Measurements from ENCODE around the gene CARHSP1.
"Not testable (repeated sequence)": the region's sequence is repeated elsewhere in the genome, so short reads cannot be mapped to it uniquely, and the experiment has no call there.

CARHSP1 gene

GRCh38 chr16:8812162-8812843 lies 56.5 kb downstream of the CARHSP1 start:
- Mint-ChIP-seq H3K27ac (no peak overlapping the region), H3K27me3 (no peaks in the 10 kb centered on the region), H3K36me3 (peaks cover 16% of the 10 kb centered on the region), H3K9me3 (no peaks in the 10 kb centered on the region), H3K4me3 (no peak overlapping the region), H3K4me1 (peaks cover 10% of the 10 kb centered on the region)

GRCh38 chr16:8808613-8809353 lies 60.0 kb downstream of the CARHSP1 start:
- Mint-ChIP-seq H3K27ac (no peak overlapping the region), H3K9me3 (no peaks in the 10 kb centered on the region), H3K36me3 (peaks cover 14% of the 10 kb centered on the region), H3K4me3 (no peak overlapping the region), H3K27me3 (no peaks in the 10 kb centered on the region), H3K4me1 (peaks cover 5% of the 10 kb centered on the region)

DNA sequence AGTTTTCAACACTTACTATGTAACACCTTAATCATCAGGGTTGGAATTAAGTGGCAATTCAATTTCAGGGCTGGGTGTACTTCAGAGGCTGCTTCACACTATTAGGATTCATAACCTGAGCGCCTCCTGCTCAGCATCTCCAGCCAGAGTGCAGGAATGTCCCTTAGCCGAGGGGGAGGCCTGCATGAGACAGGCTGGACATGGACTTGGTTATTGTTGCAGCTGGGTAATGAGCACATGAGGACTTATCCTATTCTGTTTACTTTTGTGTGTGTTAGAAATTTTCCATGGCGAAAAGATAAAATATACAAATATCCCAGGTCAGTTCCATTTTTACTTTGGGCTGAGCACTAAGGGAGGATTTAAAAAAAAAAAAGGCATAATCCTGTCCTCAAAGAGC lies 60.8 kb downstream of the CARHSP1 start:
- no peak overlapping the region for H3K4me3 Mint-ChIP-seq
- no peaks in the 10 kb centered on the region for H3K9me3 Mint-ChIP-seq
- peaks cover 18% of the 10 kb centered on the region for H3K36me3 Mint-ChIP-seq
- peaks cover 9% of the 10 kb centered on the region for H3K4me1 Mint-ChIP-seq
- H3K27ac Mint-ChIP-seq: no peak overlapping the region
- no peaks in the 10 kb centered on the region for H3K27me3 Mint-ChIP-seq

GRCh38 chr16:8807189-8807588 lies 61.6 kb downstream of the CARHSP1 start:
- Mint-ChIP-seq H3K4me3 (no peak overlapping the region), H3K27me3 (no peaks in the 10 kb centered on the region), H3K36me3 (peaks cover 17% of the 10 kb centered on the region), H3K27ac (no peak overlapping the region), H3K9me3 (no peaks in the 10 kb centered on the region), H3K4me1 (peaks cover 12% of the 10 kb centered on the region)

GRCh38 chr16:8806272-8806983 lies 62.4 kb downstream of the CARHSP1 start:
- Mint-ChIP-seq H3K27me3 (no peaks in the 10 kb centered on the region), H3K4me1 (peaks cover 12% of the 10 kb centered on the region), H3K27ac (no peak overlapping the region), H3K4me3 (no peak overlapping the region), H3K36me3 (peaks cover 15% of the 10 kb centered on the region), H3K9me3 (no peaks in the 10 kb centered on the region)

DNA sequence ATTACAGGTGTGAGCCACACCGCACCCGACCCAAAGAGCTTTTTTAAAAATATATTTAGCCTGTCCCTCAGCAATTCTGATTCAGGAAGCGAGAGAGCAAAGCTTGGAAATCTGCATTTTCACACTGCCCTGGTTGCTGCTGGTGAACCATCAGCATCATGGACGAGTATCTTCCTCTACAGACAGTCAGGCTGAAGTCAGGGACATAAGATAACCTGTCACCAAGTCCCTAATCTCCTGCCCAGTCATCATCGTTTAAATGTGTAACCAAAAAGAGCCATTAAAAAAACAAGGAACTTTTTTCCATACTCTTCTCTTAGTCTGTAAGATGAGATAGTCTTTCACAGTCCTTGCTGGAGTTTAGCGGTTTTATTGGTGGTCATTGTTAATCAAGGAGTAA lies 64.5 kb downstream of the CARHSP1 start:
- H3K36me3 Mint-ChIP-seq: peaks cover 15% of the 10 kb centered on the region

DNA sequence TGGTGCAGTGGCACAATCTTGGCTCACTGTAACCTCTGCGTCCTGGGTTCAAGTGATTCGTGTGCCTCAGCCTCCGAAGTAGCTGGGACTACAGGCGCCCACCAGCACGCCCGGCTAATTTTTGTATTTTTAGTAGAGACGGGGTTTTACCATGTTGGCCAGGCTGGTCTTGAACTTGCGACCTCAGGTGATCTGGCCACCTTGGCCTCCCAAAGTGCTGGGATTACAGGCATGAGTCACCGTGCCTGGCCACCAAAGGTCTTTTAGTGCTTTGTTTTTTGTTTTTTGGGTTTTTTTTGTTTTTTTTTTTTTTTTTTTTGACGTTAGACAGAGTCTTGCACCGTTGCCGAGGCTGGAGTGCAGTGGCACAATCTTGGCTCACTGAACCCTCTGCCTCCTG lies 65.1 kb downstream of the CARHSP1 start:
- H3K27me3 Mint-ChIP-seq, H3K9me3 Mint-ChIP-seq, H3K27ac Mint-ChIP-seq, H3K4me3 Mint-ChIP-seq: not testable (repeated sequence)
- peaks cover 17% of the 10 kb centered on the region for H3K36me3 Mint-ChIP-seq
- peaks cover 30% of the 10 kb centered on the region for H3K4me1 Mint-ChIP-seq

More for the DNA sequence above, 64.5 kb downstream of the CARHSP1 start:
- Mint-ChIP-seq H3K27me3 (no peaks in the 10 kb centered on the region), H3K9me3 (no peaks in the 10 kb centered on the region), H3K4me3 (no peak overlapping the region), H3K27ac (no peak overlapping the region), H3K4me1 (peaks cover 25% of the 10 kb centered on the region)
